ENCODE results near the gene ZNF750.

Gene ZNF750

GRCh38 chr17:82862191-82862590 is 22.4 kb upstream of the ZNF750 start:
- Histone ChIP-seq H3K27ac (ENCODE audit: extremely low read depth, low read depth, low read length) (no peak overlapping the region), H3K36me3 (ENCODE audit: control insufficient read depth in 2 of 2, insufficient read depth in 1 of 2, low read length in 2 of 2) (no peaks in the 10 kb centered on the region), H3K4me3 (ENCODE audit: low read depth, low read length) (no peak overlapping the region), H3K4me1 (ENCODE audit: control insufficient read depth, insufficient read depth, low read length) (peaks cover 11% of the 10 kb centered on the region), H3K9me3 (ENCODE audit: control insufficient read depth, insufficient read depth, low read depth, low read length) (no peaks in the 10 kb centered on the region)
- no peak for TF ChIP-seq ZSCAN5A (tag by site-specific recombination; IDR thresholded peaks at IDR 0.05)
- ChIA-PET POLR2A (no interaction called here), CTCF (interaction anchor here (0.7 to 0.9 kb wide), 2 partner anchors 13 to 46 kb away, joined by 5 to 6 read pairs; no protein-coding TSS in a partner anchor)

GRCh38 chr17:82861393-82861775 is 21.6 kb upstream of the ZNF750 start:
- no peak for TF ChIP-seq ZNF501 (tag by site-specific recombination; IDR thresholded peaks at IDR 0.05)
- TF ChIP-seq ZNF366 (tag by site-specific recombination; conservative IDR thresholded peaks at IDR 0.05), result no peak
- no peak for TF ChIP-seq ZNF580 (tag by site-specific recombination; IDR thresholded peaks at IDR 0.05)
- TF ChIP-seq ZFP69B (tag by site-specific recombination; IDR thresholded peaks at IDR 0.05), result no peak
- no peak for TF ChIP-seq ZNF211 (tag by site-specific recombination; IDR thresholded peaks at IDR 0.05; ENCODE audit: low read depth)
- TF ChIP-seq ZNF785 (tag by site-specific recombination; IDR thresholded peaks at IDR 0.05), result no peak
- TF ChIP-seq GLIS1 (tag by site-specific recombination; IDR thresholded peaks at IDR 0.05), result no peak
- no peak for TF ChIP-seq ZNF621 (tag by site-specific recombination; IDR thresholded peaks at IDR 0.05)
- TF ChIP-seq ZNF48 (tag by site-specific recombination; IDR thresholded peaks at IDR 0.05), result no peak
- TF ChIP-seq ZNF670 (tag by site-specific recombination; IDR thresholded peaks at IDR 0.05; ENCODE audit: low read depth), result no peak
- TF ChIP-seq ZSCAN4 (tag by site-specific recombination; IDR thresholded peaks at IDR 0.05), result no peak
- TF ChIP-seq ZFP3 (tag by site-specific recombination; IDR thresholded peaks at IDR 0.05; ENCODE audit: low read depth), result no peak
- TF ChIP-seq ZNF114 (tag by site-specific recombination; IDR thresholded peaks at IDR 0.05), result no peak
- no peak for TF ChIP-seq PBX3 (CRISPR knock-in tag; IDR thresholded peaks at IDR 0.05)
- TF ChIP-seq ZNF624 (tag by site-specific recombination; IDR thresholded peaks at IDR 0.05), result no peak
- Histone ChIP-seq H3K9me3 (ENCODE audit: control insufficient read depth, insufficient read depth, low read depth, low read length) (no peaks in the 10 kb centered on the region), H3K36me3 (ENCODE audit: control insufficient read depth in 2 of 2, insufficient read depth in 1 of 2, low read length in 2 of 2) (no peaks in the 10 kb centered on the region), H3K4me1 (ENCODE audit: control insufficient read depth, insufficient read depth, low read length) (peaks cover 11% of the 10 kb centered on the region), H3K4me3 (ENCODE audit: low read depth, low read length) (no peak overlapping the region), H3K27ac (ENCODE audit: extremely low read depth, low read depth, low read length) (no peak overlapping the region)
- CTCF ChIA-PET, result interaction anchor here (0.6 to 0.9 kb wide), 4 partner anchors 14 to 365 kb away, joined by 3 to 6 read pairs (median 5); no protein-coding TSS in a partner anchor
- POLR2A ChIA-PET, result no interaction called here

GRCh38 chr17:82860606-82861392 is 21.0 kb upstream of the ZNF750 start:
- H3K9me3 ChIP-seq (ENCODE audit: control insufficient read depth, insufficient read depth, low read depth, low read length), result no peaks in the 10 kb centered on the region
- H3K36me3 ChIP-seq (ENCODE audit: control insufficient read depth in 2 of 2, insufficient read depth in 1 of 2, low read length in 2 of 2), result no peaks in the 10 kb centered on the region; a peak in 1 of 3 replicates
- peaks cover 11% of the 10 kb centered on the region for H3K4me1 ChIP-seq (ENCODE audit: control insufficient read depth, insufficient read depth, low read length)
- CTCF ChIA-PET, result interaction anchor here (0.6 to 0.9 kb wide), 3 partner anchors 14 to 364 kb away, joined by 3 to 6 read pairs (median 5); no protein-coding TSS in a partner anchor
- POLR2A ChIA-PET, result no interaction called here
- H3K27ac ChIP-seq (ENCODE audit: extremely low read depth, low read depth, low read length), result no peak overlapping the region
- no peak overlapping the region for H3K4me3 ChIP-seq (ENCODE audit: low read depth, low read length)
- TF ChIP-seq BCL6B (tag by site-specific recombination; IDR thresholded peaks at IDR 0.05), result no peak
- TF ChIP-seq ZNF561 (tag by site-specific recombination; IDR thresholded peaks at IDR 0.05; ENCODE audit: borderline replicate concordance), result no peak
- no peak for TF ChIP-seq ZNF548 (tag by site-specific recombination; IDR thresholded peaks at IDR 0.05)
- TF ChIP-seq ZNF114 (tag by site-specific recombination; IDR thresholded peaks at IDR 0.05), result no peak
- TF ChIP-seq ZNF239 (tag by site-specific recombination; IDR thresholded peaks at IDR 0.05), result no peak
- no peak for TF ChIP-seq ZNF324 (tag by site-specific recombination; IDR thresholded peaks at IDR 0.05)
- TF ChIP-seq GFI1B (tag by site-specific recombination; IDR thresholded peaks at IDR 0.05), result no peak
- TF ChIP-seq ZNF785 (tag by site-specific recombination; IDR thresholded peaks at IDR 0.05), result no peak
- TF ChIP-seq ZNF112 (tag by site-specific recombination; IDR thresholded peaks at IDR 0.05), result no peak
- no peak for TF ChIP-seq ZNF16 (tag by site-specific recombination; IDR thresholded peaks at IDR 0.05; ENCODE audit: low read depth)
- TF ChIP-seq ZNF398 (tag by site-specific recombination; IDR thresholded peaks at IDR 0.05), result no peak

All from HEK293 (cell line).